Activated gamma-delta T cell treated with Interleukin-2 at 50 U/mL for 16 hours (primary cell): Measurements from ENCODE around the gene GDA.
"Not testable (repeated sequence)": the region's sequence is repeated elsewhere in the genome, so short reads cannot be mapped to it uniquely, and the experiment has no call there.

Source experiments
- DNase-seq: peaks from one replicate; pipeline ENCODE4 v3.0.0-alpha.2; 2020

Gene GDA

DNA sequence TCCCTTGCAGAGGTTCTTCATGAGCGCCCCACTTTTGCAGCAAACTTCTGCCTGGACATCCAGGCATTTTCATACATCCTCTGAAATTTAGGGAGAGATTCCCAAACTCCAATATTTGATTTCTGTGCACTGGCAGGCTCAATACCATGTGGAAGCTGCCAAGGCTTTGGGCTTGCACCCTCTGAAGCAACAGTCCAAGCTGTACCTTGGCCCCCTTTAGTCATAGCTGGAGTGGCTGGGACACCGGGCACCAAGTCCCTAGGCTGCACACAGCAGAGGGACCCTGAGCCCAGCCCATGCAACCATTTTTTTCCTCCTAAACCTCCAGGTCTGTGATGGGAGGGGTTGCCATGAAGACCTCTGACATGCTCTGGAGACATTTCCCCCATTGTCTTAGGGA is 141.1 kb downstream of the GDA start:
- no peak for DNase-seq

DNA sequence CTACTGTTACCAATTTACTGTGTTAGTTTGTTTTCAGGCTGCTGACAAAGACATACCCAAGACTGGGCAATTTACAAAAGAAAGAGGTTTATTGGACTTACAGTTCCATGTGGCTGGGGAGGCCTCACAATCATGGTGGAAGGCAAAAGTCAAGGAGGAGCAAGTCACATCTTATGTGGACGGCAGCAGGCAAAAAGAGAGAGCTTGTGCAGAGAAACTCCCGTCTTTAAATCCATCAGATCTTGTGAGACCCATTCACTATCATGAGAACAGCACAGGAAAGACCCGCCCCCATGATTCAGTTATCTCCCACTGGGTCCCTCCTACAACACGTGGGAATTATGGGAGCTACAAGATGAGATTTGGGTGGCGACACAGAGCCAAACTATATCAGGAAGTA is 142.3 kb downstream of the GDA start:
- not testable (repeated sequence) for DNase-seq

DNA sequence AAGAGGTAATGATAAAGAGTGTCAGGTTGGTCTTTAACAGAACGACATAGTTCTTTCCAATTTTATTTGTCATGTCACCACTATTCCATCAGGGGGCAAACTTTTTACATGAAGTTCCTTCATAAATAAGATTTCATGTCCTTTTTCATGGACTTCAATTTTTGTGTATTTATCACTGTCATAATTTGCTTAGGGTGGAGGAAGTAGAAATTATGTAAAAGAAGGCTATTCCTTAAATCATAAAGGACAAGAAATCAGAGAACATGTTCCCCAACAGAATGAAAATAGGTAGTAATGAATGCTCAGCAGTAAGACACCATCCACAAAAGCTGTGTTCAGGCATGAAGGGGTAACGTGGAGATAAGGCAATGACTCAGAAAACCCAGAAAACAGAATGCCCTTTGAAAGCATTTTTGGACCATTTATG is 143.0 kb downstream of the GDA start:
- no peak for DNase-seq

DNA sequence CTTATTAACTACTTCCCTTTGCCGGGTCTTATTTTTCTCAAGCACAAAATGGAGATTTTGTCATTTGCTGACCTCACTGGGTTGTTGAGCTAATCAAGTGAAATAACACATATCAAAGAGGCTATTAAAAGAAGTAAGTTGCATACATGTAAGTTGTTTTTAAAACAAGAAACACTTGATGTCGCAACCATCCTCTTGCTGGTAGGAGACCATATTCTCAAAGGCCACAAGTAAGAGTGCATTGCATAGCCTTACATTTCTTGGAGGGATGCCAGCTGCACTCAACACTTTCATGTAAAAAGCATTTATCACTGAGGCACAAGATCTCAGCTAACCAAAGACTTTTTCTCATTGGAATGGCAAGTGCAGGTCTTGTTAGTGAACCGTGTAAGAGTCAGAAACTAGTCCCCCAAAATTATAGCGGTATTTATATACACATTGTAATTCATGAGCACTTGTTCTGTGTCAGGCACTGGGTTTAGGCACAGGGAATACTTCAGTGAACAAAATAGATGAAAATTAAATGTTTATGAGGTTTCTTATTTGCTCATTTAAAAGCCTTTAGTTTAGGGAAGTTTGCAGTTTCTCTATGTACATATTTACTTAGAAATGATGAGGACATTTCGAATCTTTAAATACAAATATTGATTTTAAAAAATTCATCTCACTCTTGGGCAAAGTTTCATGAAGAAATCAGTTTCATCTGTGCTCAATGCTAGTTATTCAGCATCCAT is 143.8 kb downstream of the GDA start:
- DNase-seq, result no peak

DNA sequence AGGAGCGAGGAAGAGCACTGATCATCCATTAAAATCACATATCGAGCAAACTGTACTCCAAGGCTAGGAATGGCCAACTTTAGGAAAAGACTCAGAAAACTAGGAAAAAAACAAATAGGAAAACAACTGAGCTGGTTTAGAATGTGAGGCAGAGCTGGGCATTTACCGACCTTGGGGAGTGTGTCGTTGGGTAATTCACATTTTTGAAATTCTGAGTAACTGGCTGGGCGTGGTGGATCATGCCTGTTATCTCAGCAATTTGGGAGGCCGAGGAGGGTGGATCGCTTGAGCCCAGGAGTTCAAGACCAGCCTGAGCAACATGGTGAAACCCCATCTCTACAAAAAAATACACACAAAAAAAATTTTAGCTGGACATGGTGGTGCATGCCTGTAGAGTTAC is 145.7 kb downstream of the GDA start:
- no peak for DNase-seq

DNA sequence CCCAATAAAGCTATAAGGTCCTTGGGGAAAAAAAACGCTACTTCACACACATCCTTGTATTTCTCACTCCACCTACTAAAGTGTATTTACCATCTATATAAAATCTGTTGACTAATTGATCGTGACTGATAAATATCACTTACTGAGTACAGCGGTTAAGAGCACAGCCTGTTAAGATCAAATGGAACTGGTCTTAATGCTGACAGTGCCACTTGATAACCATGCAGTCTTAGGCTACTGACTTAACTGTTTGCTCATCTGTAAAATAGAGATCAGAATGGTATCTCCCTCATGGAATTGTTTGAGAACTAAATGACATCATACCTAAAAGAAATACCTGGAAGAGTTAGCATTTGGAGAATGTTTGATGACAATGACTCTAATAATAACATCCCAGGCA is 148.3 kb downstream of the GDA start:
- no peak for DNase-seq

DNA sequence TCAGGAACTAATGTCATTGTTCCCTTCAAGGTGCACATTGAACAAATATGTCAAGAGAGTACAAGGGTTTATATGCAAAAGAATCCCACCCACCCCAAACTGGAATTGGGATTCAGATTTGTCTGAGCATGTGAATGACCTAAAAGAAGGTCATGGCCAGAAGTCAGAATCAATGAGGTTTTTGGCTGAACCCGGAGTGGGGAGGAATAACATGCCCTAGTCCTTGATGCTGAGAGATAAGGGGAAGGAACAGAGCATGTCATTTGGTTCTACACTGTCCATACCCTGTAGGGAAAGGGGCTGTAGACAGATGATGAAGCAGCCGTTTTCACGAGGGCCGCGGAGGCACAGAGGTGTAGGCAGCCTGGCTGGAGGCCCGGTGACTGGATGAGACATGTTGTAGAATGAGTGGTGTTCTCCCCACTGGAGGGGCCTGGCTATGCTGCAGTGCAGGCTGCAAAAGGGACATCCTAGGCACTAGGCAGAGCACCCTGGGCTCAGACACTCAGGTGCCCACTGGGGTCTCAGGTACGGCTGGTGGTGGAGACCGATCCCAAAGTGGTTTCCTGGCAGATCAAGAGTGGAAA is 149.9 kb downstream of the GDA start:
- no peak for DNase-seq

DNA sequence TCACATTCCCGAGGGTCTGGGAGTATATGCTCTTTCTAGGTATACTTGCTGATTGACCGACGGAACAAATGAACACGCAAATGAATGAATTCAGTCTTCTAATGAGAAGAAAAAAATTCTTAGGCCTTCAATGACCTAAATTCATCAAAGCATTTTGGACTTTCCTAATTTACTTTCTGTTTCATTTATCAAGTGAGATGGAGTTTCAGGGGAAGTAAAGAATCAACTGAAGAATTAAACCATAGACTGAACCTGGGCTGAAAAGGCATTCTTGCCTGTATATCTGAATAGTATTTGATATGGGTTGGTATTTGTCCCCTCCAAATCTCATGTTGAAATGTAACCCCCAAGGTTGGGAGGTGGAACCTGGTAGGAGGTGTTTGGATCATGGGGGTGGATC is 151.6 kb downstream of the GDA start:
- no peak for DNase-seq
